Measurements from ENCODE around the gene MUC20. TPM values are rescaled to one million over a fixed set of nuclear protein-coding genes. Genes with fewer than 3 reads are reported as not detected.

Gene MUC20
- total and polyA plus RNA-seq, 9 of the 15 experiments (the other 6 are each of a cell fraction or from before 2014, with no cell fraction given): 0.03 to 0.23 (median 0.15) TPM; not detected in 3

GRCh38 chr3:195715134-195715533 lies 5.6 kb upstream of the MUC20 start (continued):
- no peak for TF ChIP-seq CTCFL (IDR thresholded peaks at IDR 0.05; ENCODE audit: borderline replicate concordance, insufficient read depth, low read depth, low read length, poor library complexity, severe bottlenecking)

- Histone ChIP-seq H3K27me3 (ENCODE audit: control insufficient read depth in 2 of 2, insufficient read depth in 2 of 2, low read length in 2 of 2) (peaks cover 26 to 28% of the 10 kb centered on the region in 2 experiments), H4K20me1 (replicated peaks; ENCODE audit: control insufficient read depth, insufficient read depth, low read length) (no peaks in the 10 kb centered on the region; the same call in 1 of the 2 replicates), H3K9me3 (replicated peaks; ENCODE audit: control insufficient read depth, insufficient read depth, low read depth, low read length) (no peaks in the 10 kb centered on the region), H3K4me3 (no peak overlapping the region), H2AFZ (ENCODE audit: low read depth, low read length) (no peak overlapping the region), H3K4me2 (ENCODE audit: insufficient read depth, low read length) (no peak overlapping the region), H3K36me3 (ENCODE audit: control insufficient read depth, insufficient read depth, low read length) (no peaks in the 10 kb centered on the region), H3K27ac (ENCODE audit: extremely low read depth, low read depth, low read length) (no peak overlapping the region), H3K79me2 (ENCODE audit: control insufficient read depth, insufficient read depth, low read length) (no peaks in the 10 kb centered on the region), H3K9ac (ENCODE audit: insufficient read depth in 1 of 2, low read depth in 2 of 2, low read length in 2 of 2) (no peak overlapping the region), H3K9me1 (ENCODE audit: control insufficient read depth, insufficient read depth, low read length) (no peaks in the 10 kb centered on the region), H3K4me1 (replicated peaks in 1 of 2; ENCODE audit: control insufficient read depth in 2 of 2, insufficient read depth in 2 of 2, low read length in 2 of 2) (peaks cover 0 to 5% of the 10 kb centered on the region in 2 experiments; a peak in 3 of 5 replicates)
- in situ Hi-C loops (cut with MboI) (loop anchor here (5.0 to 25.0 kb wide), 3 partner anchors 98 to 797 kb away; partner anchors contain the start of genes RNF168, SLC51A, SMCO1 and ZDHHC19), intact Hi-C loops (cut with micrococcal nuclease) (loop anchor here (10.0 kb wide), 2 partner anchors 171 to 479 kb away; partner anchors contain the start of gene PPP1R2)
- ATAC-seq: peak; percentile 48
- peak in 3 of 4 experiments; percentile 50 to 56 (median 55) for DNase-seq (ENCODE audit: extremely low read depth in 1 of 4, low spot score in 3 of 4)
- ChIA-PET POLR2A (interaction anchor here (1.1 to 3.2 kb wide), 5 partner anchors 8 to 30 kb away, joined by 3 to 24 read pairs (median 5); no protein-coding TSS in a partner anchor), CTCF (ENCODE audit: low intra/inter-chr PET ratio) (no interaction called here)
- no TSS peak for BruUV-seq (replicated peaks)
- WGBS (ENCODE audit: insufficient coverage, low coverage, missing lambda C conversion rate): 28% methylated on average over 14 of the region's 14 CpGs
- FAIRE-seq: no peak
- peak; percentile 47; the same call in 1 of the 2 replicates for TF ChIP-seq MTA3 (IDR thresholded peaks at IDR 0.05; ENCODE audit: borderline replicate concordance)
- 0 out of 2 replicates have a peak, but pooled peaks have one; percentile 48 for TF ChIP-seq ERF (CRISPR knock-in tag; IDR thresholded peaks at IDR 0.05)
- no peak; the same call in 1 of the 2 replicates for TF ChIP-seq ARID3B (CRISPR knock-in tag; IDR thresholded peaks at IDR 0.05; ENCODE audit: borderline replicate concordance)
- TF ChIP-seq NR0B1 (IDR thresholded peaks at IDR 0.05; ENCODE audit: partially characterized antibody): no peak
- TF ChIP-seq RUNX1 (IDR thresholded peaks at IDR 0.05; ENCODE audit: low read depth): no peak
- TF ChIP-seq ZNF639 (CRISPR knock-in tag; conservative IDR thresholded peaks at IDR 0.05 in 1 of 2, IDR thresholded peaks at IDR 0.05 in 1 of 2): no peak; a peak in 1 of 4 replicates
- no peak for TF ChIP-seq JUNB (CRISPR knock-in tag; conservative IDR thresholded peaks at IDR 0.05)
- TF ChIP-seq SREBF1 (IDR thresholded peaks at IDR 0.05; ENCODE audit: borderline replicate concordance, low read depth, low read length): peak; percentile 51; the same call in 1 of the 2 replicates
- TF ChIP-seq FOS (IDR thresholded peaks at IDR 0.05; ENCODE audit: extremely low read depth, insufficient read length): peak; percentile 57
- no peak for TF ChIP-seq MTF1 (CRISPR knock-in tag; IDR thresholded peaks at IDR 0.05; ENCODE audit: borderline replicate concordance)
Observed at GRCh38 chr3:195715583-195716266, 5.1 kb upstream of the MUC20 start.
